Stimulated activated CD4-positive, alpha-beta T cell treated with anti-CD3 and anti-CD28 coated beads, Interleukin-15, amount 100 ng/mL, for 48 hours (primary cell): ENCODE data around the gene CRMP1.

Experiments
- DNase-seq, 2 donors: peaks; one replicate each; pipeline ENCODE4 v3.0.0-alpha.2; 2020; ENCODE audit warnings: low read depth in 2 of 2

CRMP1 gene

GRCh38 chr4:5893004-5893580 is at the start of gene CRMP1:
Gene CRMP1, minus strand, starts transcription at chr4:5893086. Its CDS starts 117 bp downstream, at chr4:5892969.
- no peak for DNase-seq

- no peak for DNase-seq
Observed at GRCh38 chr4:5941601-5942000, 48.7 kb upstream of the CRMP1 start.

GRCh38 chr4:5940470-5941203 is 47.8 kb upstream of the CRMP1 start:
- no peak for DNase-seq

GRCh38 chr4:5933996-5934831 is 41.3 kb upstream of the CRMP1 start:
- no peak for DNase-seq

- no peak for DNase-seq
Observed at GRCh38 chr4:5933116-5933515, 40.2 kb upstream of the CRMP1 start.

- DNase-seq = no peak
Observed at GRCh38 chr4:5932035-5932568, 39.2 kb upstream of the CRMP1 start.

- DNase-seq = no peak
Observed at GRCh38 chr4:5931526-5931925, 38.6 kb upstream of the CRMP1 start.

- no peak for DNase-seq
Observed at GRCh38 chr4:5930876-5931275, 38.0 kb upstream of the CRMP1 start.

- DNase-seq = no peak
Observed at GRCh38 chr4:5930456-5930855, 37.6 kb upstream of the CRMP1 start.

- DNase-seq = no peak
Observed at GRCh38 chr4:5928844-5929420, 36.0 kb upstream of the CRMP1 start.

- DNase-seq = no peak
Observed at GRCh38 chr4:5928274-5928673, 35.4 kb upstream of the CRMP1 start.

GRCh38 chr4:5927747-5928146 is 34.9 kb upstream of the CRMP1 start:
- no peak for DNase-seq

- no peak for DNase-seq
Observed at GRCh38 chr4:5927116-5927515, 34.2 kb upstream of the CRMP1 start.

- no peak for DNase-seq
Observed at GRCh38 chr4:5926598-5926997, 33.7 kb upstream of the CRMP1 start.

GRCh38 chr4:5925419-5926200 is 32.7 kb upstream of the CRMP1 start:
- DNase-seq = no peak

- DNase-seq = no peak
Observed at GRCh38 chr4:5924461-5925125, 31.7 kb upstream of the CRMP1 start.

GRCh38 chr4:5923376-5923775 is 30.5 kb upstream of the CRMP1 start:
- DNase-seq = no peak

- no peak for DNase-seq
Observed at GRCh38 chr4:5922556-5922955, 29.7 kb upstream of the CRMP1 start.

- no peak for DNase-seq
Observed at GRCh38 chr4:5921981-5922380, 29.1 kb upstream of the CRMP1 start.

- no peak for DNase-seq
Observed at GRCh38 chr4:5921101-5921980, 28.5 kb upstream of the CRMP1 start.
